Head of caudate nucleus (tissue), 42 donors: ENCODE results near the gene ISY1.
"Not testable (repeated sequence)": the region's sequence is repeated elsewhere in the genome, so short reads cannot be mapped to it uniquely, and the experiment has no call there.

Experiments used
- DNase-seq, 42 donors: peaks; one replicate each; pipeline versions ENCODE4 v3.0.0 to v3.0.0-alpha.2; 2020 to 2021; ENCODE audit warnings: mixed read lengths in 7 of 42
- intact Hi-C: fragments of 100-400 bp; cut with DNase I; formaldehyde crosslinking; loops from one replicate; pipeline ENCODE4 v1.15.0; 2022

The ISY1 gene

DNA sequence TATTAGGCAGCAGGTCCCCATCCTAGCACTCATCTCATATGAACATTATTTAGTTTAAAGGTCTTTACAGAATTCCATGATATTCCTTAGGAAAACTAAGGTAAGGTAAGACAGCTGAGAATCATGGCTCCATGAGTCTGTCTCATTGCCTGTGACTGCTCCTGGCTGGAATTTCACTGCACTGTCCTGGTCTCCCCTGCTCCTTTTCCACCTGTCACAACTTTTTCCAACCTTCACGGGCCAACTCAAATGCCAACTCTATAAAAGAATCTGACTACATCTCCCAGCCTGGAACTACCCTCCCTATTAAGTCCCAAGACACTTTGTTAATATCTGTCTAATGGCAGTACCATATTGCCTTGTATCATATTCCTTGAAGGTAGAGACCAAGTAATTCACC lies 15.2 kb upstream of the ISY1 start:
- no peak for DNase-seq
- intact Hi-C loops, result no loop called here

DNA sequence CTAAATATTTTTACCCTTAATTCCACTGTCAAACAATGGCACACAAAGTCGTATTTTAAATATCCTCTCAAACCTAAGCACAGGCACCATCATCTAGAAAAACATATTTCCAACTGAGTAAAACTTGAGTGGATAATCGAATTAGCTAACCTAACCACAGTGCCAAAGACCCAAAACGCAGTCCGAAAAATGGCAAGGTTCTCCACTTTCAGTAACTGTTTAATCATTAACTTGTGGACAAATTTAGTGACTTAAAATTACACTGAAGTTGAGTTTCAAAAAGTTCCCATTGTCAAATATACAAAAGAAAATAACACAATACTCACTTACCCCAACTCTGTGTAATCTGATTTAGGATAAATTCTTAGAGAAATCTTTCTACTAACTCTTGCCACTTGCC lies 12.9 kb upstream of the ISY1 start:
- intact Hi-C loops, result no loop called here
- no peak for DNase-seq

DNA sequence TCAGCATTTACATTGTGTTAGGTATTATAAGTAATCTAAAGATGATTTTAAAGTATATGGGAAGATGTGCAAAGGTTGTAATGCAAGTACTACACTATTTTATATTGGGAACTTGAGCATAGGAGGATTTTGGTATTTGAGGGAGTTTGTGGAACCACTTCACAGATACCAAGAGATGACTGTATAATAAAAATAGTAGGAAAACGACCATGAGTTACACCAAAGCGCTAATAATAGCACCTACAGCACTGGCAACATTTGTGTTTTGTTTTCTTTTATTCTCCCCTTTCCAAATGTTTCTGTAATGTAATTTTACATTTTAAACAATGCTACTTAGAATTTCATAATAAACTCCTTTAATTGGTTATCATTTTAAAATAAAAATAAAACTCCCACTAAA lies 12.3 kb upstream of the ISY1 start:
- intact Hi-C loops, result no loop called here
- DNase-seq, result no peak

DNA sequence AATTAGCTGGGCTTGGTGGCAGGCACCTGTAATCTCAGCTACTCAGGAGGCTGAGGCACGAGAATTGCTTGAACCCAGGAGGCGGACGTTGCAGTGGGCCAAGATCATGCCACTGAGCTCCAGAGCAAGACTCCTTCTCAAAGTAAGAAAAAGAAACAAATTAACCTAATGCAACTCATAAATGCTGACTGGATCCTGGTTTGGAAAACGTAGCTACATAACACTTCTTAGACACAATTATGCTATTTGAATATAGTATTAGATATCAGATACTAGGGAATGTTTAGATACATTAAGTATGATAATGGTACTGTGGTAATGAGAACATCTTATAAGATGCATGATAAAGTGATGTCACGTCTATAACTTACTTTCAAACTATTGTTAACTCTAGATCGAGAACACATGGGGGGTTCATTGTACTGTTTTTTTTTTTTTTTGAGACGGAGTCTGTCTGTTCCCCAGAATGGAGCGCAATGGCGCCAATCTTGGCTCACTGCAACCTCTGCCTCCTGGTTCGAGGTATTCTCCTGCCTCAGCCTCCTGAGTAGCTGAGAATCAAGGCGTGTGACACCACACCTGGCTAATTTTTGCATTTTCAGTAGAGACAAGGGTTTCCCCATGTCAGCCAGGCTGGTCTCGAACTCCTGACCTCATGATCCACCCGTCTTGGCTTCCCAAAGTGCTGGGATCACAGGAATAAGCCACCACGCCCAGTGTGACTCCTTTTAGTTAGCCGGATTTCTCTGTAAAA lies 5.9 kb upstream of the ISY1 start:
- intact Hi-C loops, result no loop called here
- no peak for DNase-seq

DNA sequence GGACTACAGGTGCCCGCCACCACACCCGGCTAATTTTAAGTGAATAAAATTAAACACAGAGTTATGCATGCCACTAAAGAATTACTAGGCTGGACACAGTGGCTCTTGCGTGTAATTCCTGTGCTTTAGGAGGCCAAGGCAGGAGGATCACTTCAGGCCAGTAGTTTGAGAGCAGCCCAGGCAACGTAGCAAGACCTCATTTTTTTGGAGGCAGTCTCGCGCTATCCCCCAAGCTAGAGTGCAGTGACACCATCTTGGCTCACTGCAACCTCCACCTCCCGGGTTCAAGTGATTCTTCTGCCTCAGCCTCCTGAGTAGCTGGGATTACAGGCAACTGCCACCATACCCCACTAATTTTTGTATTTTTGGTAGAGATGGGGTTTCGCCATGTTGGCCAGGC lies 4.7 kb upstream of the ISY1 start:
- DNase-seq, intact Hi-C loops: not testable (repeated sequence)

DNA sequence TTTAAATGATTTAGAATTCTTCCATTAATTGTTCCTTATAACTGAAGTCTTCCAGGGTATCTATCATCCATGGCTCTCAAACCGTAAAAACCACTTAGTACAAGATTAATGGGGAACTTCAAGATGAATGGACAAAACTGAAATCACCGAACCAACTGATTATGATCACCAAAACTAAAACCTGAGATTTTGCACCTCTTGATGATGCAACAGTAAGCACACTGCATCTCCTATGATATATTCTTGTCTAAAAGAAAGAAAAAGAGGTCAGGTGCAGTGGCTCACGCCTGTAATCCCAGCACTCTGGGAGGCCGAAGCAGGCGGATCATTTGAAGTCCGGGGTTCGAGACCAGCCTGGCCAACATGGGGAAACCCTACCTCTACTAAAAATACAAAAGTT lies 3.6 kb upstream of the ISY1 start:
- no peak for DNase-seq
- intact Hi-C loops, result no loop called here

DNA sequence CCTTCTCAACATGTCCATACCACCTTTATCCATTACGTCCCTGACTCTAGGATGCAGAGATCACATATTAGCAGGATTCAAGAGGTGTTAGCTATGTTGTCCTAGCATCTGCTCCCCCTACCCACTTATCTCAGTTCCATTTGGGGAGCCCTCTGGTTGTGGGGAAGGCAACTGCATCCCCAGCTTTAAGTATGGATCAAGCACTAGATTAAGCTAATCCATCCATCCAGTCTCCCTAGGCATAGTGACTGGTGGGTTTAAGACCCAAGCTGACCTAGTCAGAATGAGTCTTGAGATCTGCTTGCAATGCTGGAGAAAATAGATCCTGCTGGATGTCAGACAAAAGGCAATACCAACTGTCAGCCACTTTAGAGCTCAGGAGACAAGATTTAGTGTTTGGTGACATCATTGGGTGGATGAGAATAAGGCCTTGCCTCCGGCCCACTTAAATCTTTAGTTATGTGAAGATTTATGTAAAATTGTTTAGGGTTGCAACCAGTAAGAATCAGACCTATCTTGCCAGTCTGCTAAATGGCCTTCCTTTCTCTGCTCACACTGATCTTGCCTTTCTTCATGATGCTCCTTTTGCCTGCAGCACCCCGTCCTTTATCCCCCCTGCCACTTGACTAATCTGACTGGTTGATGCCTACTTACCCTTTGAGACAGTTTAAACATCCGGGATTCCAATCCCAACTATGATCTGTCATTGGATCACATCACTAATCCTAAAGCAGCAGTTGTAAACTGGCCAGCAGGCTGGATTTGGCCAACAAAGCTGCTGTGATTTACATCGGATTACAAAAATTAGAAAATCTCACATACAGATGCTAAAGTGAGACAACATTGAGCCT lies 2.1 kb upstream of the ISY1 start:
- no peak for DNase-seq
- intact Hi-C loops, result no loop called here

DNA sequence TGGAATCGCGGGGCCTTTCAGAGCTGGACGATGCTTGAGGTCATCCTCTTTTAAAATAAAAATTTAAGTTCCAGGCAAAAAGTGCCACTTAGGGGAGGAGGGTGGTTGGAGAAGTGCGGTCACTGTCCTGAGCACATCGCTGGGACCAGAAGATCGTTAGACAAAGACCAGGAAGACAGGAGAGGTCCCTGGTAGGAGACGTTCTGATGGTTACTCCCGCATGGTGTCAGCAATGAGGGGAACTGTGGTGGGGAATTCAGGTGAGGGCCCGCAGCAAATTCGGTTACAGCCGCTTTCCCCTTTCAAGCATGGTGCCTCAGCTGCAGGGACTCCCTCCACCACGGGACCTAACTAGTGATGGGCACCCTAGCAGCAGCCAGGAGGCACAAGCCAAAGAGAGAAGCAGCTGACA lies 1.0 kb upstream of the ISY1 start:
- intact Hi-C loops, result no loop called here
- peak in 3 of 42 donors; percentile 8 to 13 (median 8) for DNase-seq

DNA sequence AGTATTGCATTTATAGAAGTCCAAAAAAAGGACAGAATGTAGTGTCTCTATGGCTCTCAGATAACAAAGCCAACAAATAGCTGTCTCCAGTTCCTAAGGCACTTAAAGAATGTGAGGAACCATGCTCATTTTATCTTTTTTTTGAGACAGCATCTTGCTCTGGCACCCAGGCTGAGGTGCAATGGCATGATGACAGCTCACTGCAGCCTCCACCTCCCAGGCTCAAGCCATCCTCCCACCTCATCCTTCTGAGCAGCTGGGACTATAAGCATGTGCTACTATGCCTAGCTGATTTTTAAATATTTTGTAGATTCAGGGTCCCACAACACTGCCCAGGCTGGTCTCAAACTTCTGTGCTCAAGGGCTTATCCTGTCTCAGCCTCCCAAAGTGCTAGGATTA lies 16.1 kb downstream of the ISY1 start:
- intact Hi-C loops, result no loop called here
- peak in 1 of 42 donors; percentile 3 for DNase-seq

DNA sequence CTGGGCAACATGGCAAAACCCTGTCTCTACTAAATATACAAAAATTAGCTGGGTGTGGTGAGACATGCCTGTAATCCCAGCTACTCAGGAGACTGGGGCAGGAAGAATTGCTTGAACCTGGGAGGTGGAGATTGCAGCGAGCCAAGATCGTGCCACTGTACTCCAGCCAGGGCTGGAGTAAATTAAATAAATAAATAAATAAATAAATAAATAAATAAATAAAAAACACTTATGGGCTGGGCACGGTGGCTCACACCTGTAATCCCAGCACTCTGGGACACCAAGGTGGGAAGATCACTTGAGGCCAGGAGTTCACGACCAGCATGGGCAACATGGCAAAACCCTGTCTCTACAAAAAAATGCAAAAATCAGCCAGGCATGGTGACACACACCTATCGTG lies 19.9 kb downstream of the ISY1 start:
- intact Hi-C loops, result not testable (repeated sequence)

DNA sequence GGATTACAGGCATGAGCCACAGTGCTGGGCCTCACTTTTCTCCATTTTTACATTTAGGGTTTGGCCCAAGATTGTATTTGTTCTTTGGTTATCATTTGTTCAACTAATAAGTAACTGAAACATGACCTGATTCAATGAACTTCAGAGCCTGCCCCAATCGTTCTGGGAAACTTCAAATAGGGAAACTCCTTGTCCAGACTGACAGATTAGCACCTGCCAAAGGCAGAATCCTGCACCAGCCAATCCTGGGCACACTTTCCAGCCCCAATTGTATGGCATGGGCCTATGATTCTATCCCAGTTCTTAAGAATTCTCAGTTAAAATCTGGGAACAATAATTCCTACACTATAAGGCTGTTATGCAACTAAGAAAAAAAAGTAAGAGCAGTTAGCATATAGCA lies 21.0 kb downstream of the ISY1 start:
- intact Hi-C loops, result no loop called here
- DNase-seq, result no peak

More for the DNA sequence above, 19.9 kb downstream of the ISY1 start:
- DNase-seq, result not testable (repeated sequence)

DNA sequence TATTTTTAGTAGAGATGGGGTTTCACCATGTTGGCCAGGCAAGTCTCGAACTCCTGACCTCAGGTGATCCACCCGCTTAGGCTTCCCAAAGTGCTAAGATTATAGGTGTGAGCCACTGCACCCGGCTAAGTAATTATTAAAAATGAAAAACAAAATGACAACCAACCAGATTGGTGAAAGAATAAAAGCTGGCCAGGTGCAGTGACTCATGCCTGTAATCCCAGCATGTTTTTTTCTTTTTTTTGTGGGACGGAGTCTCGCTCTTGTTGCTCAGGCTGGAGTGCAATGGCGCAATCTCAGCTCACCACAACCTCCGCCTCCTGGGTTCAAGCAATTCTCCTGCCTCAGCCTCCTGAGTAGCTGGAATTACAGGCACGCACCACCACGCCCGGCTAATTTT lies 24.6 kb downstream of the ISY1 start:
- DNase-seq, intact Hi-C loops: not testable (repeated sequence)

DNA sequence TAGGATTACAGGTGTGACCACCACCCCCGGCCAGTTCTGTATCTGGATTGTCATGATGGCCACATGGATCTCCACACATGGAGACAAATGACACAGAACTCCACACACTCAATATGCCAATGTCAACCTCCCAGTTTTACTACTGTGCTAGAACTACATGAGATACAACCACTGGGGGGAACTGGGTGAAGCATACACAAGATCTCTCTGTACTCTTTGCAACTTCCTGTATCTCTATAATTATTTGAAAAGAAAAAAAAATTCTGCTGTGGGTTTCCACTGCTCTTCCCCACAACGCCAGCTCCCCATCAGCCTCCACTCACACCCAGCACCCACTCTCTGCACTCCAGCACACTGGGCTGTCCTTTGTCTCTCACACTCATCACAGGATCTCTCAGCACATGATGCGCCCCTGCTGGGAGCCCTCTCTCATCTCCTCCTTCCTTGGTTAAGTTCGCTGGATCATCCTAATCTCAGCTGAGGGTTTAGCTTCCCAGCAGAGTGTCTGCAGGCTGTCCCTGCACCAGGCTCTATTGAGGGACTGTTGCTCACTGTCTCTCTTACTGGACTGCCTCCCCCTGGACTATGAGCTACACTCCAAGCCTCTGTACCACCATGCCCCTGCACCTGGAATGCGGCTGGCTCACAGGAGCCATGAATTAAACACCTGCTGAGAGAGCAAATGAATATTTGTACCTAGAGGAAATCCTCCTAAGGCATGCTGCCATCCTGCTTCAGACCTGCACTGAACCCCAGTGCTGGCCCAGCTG lies 28.6 kb downstream of the ISY1 start:
- peak in 2 of 42 donors; percentile 7 to 25 for DNase-seq
- intact Hi-C loops, result no loop called here

DNA sequence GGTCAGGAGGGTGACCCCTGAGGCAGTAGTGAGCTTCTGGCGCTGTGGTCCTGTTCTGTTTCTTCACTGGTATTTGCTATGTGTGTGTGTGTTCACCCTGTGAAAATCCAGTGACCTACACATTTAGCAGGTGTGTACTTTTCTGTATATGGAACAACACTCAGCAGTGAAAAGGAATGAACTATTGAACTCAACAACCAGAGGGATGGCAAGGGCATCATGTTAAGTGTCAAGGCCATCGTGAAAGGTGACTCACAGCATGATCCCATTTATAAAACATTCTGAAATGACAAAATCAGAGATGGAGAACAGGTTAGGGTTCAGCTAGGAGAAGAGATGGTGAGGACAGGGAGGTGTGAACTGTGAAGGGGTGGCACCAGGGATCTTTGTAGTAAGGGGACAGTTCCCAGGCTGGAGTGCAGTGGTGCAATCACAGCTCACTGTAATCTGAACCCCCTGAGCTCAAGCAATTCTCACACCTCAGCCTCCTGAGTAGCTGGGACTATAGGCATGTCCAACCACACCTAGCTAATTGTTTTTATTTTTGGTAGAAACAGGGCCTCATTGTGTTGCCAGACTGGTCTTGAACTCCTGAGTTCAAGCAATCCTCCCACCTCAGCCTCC lies 29.3 kb downstream of the ISY1 start:
- no peak for DNase-seq

DNA sequence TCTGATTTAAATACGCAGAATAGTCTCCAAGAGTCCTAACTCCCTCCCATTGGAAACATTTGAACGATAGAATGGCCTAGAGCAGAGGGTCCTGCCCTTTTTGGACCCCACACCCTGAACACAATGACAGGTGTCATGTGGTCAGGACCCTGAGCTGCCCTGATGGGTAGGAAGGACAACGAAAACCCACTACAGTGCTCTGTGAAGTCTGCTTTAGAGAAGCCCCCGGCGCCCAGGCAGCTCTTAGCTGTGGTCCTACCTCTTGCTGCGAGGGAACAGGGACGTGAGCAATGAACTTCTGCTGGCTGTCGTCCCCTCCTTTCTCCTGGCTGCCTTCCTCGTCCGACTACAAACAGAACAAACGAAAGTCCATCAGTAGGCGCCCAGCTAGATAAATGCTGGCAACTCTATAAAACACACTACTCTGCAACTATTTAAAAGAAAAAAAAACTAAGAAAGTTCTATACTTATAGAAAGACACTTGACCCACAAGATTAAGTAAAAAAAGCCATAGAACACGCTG lies 30.5 kb downstream of the ISY1 start:
- intact Hi-C loops, result no loop called here
- no peak for DNase-seq

More for the DNA sequence above, 29.3 kb downstream of the ISY1 start:
- intact Hi-C loops, result no loop called here

DNA sequence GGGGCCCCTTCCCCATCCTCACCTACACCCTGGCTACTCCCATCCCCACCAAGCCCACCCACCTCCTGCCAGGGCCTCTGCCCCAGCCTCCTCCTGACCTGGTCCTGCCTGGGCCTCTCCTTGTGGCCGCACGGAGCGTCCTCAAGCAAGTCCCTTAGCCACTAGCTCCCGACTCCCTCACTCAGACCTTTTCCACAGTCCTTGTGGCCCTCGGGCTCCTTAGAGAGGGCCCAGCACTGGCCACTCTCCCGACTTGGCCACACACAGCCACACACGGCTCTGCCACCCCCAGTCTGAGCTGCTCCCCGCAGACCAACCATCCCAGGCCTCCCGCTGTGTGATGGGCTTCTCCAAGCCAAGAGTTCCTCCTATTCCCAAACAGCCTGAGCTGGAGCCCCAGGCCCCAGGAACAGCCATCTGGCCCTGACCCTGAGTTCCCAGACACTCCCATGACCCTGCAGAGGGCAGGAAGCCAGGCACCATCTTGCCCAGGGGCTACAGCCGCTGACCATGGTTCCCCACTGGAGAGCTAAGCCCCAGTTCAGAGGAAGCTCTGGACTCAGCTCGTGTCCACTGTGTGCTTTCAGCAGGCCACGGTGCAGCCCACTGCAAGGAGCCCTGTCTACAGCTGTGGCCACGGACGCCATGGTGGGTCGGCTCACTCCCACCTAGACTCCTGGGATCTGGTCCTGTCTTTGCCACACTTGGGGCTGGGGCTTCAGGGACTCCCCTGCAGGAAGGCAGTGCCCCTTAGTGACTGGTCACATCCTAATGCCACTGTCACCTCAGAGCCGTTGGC lies 32.3 kb downstream of the ISY1 start:
- intact Hi-C loops, result no loop called here
- DNase-seq, result no peak

DNA sequence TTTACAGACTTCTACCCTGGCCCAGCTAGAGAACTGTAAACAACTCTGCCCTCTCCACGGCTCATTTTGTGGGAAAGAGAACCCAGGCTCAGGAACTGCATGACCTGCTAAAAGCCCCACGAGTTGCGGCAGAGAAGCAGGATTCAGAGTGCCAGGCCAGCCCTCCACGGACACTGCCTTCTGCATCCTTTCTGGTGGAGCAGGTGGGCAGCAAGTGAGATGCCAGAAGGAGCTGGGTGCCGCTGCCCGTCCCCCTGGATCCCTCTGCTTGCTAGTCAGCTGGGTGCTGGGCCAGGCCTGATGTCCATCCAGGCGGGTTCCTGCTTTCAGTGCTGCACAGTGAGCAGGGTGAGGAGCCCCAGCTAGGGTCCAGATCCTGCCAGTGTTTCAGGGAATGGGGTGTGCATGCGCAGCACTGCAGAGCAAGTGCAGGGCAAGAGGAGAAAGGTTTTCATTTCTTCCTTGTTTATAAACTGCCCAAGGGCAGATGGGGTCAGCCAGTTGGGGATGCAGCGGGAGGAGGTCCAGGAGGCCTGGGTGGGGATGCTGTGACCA lies 34.1 kb downstream of the ISY1 start:
- DNase-seq, result no peak
- intact Hi-C loops, result no loop called here
